SK-N-SH (cell line): ENCODE data around the gene SDK1. TPM values are rescaled to one million over a fixed set of nuclear protein-coding genes. Genes with fewer than 3 reads are reported as not detected.

Experiments used
- CTCF ChIA-PET: fragments of 300-600, 350-600 bp; formaldehyde crosslinking; extraction: SDS; loops from one replicate; lab custom pipeline; 2021; lab: Yijun Ruan, JAX
- POLR2A ChIA-PET: fragments of 350-600 bp; sonication (Branson Sonifier 250); formaldehyde crosslinking; extraction: SDS; loops from one replicate; lab custom pipeline; 2020; ENCODE audit warnings: antibody characterized with exemption, inconsistent platforms; lab: Yijun Ruan, JAX
- DNase-seq: peaks from one replicate; pipeline ENCODE4 v3.0.0; 2012
- H2AFZ ChIP-seq: fragments of 200-600 bp; sonication (generic); 2 replicates; pipeline ENCODE4 v1.8.1; 2016; ENCODE audit warnings: antibody characterized with exemption, mild to moderate bottlenecking, low read depth
- H3F3A ChIP-seq: fragments of 200-600 bp; sonication (generic); replicated peaks from 2 replicates; pipeline ENCODE3; 2016; ENCODE audit warnings: antibody characterized with exemption, mild to moderate bottlenecking; ENCODE audit not compliant: insufficient read depth
- H3K27ac ChIP-seq, 2 experiments: fragments of 200-500 bp in 1 of 2; fragments of 200-600 bp in 1 of 2; sonication (Bioruptor generic) in 1 of 2; sonication (generic), shearing (Covaris generic) in 1 of 2; 2 replicates each; pipeline versions ENCODE4 v1.5.1 to v1.6.1; 2014 to 2016; ENCODE audit warnings: low read depth in 2 of 2, inconsistent platforms in 1 of 2, low read length in 1 of 2, mild to moderate bottlenecking in 1 of 2, mixed read lengths in 1 of 2
- H3K27me3 ChIP-seq: fragments of 200-600 bp; sonication (generic), shearing (Covaris generic); 2 replicates; pipeline ENCODE4 v1.6.1; 2016; ENCODE audit warnings: mixed run types; ENCODE audit not compliant: insufficient read depth
- H3K36me3 ChIP-seq, 2 experiments: fragments of 200-500 bp in 1 of 2; fragments of 200-600 bp in 1 of 2; sonication (Bioruptor generic) in 1 of 2; sonication (generic) in 1 of 2; replicated peaks in 1 of 2; 2 replicates each; pipeline versions ENCODE3 to v1.5.1; 2014 to 2016; ENCODE audit warnings: low read length in 1 of 2, mild to moderate bottlenecking in 1 of 2; ENCODE audit not compliant: insufficient read depth in 2 of 2, control insufficient read depth in 1 of 2
- H3K4me1 ChIP-seq, 2 experiments: fragments of 200-500 bp in 1 of 2; fragments of 200-600 bp in 1 of 2; sonication (Bioruptor generic) in 1 of 2; sonication (generic), shearing (Covaris generic) in 1 of 2; 2 replicates each; pipeline versions ENCODE4 v1.5.1 to v1.6.1; 2014 to 2016; ENCODE audit warnings: low read depth in 1 of 2, low read length in 1 of 2, mixed run types in 1 of 2; ENCODE audit not compliant: insufficient read depth in 2 of 2, control insufficient read depth in 1 of 2
- H3K4me2 ChIP-seq: fragments of 200-600 bp; sonication (generic), shearing (Covaris generic); 2 replicates; pipeline ENCODE4 v1.6.1; 2017; ENCODE audit warnings: mixed run types
- H3K4me3 ChIP-seq, 2 experiments: fragments of 200-500 bp in 1 of 2; fragments of 200-600 bp in 1 of 2; sonication (Bioruptor generic) in 1 of 2; sonication (generic), shearing (Covaris generic) in 1 of 2; 2 replicates each; pipeline versions ENCODE4 v1.5.1 to v1.8.1; 2014 to 2016; ENCODE audit warnings: low read depth in 2 of 2, inconsistent platforms in 1 of 2, low read length in 1 of 2, mild to moderate bottlenecking in 1 of 2, mixed read lengths in 1 of 2, moderate library complexity in 1 of 2
- H3K79me2 ChIP-seq: fragments of 200-600 bp; sonication (generic); 2 replicates; pipeline ENCODE4 v1.8.1; 2017; ENCODE audit warnings: mild to moderate bottlenecking; ENCODE audit not compliant: insufficient read depth
- H3K9ac ChIP-seq: fragments of 200-600 bp; sonication (generic); 2 replicates; pipeline ENCODE4 v1.6.1; 2017; ENCODE audit warnings: mixed run types
- H3K9me2 ChIP-seq: fragments of 200-600 bp; sonication (generic); 2 replicates; pipeline ENCODE4 v1.6.1; 2017; ENCODE audit warnings: mixed run types
- H3K9me3 ChIP-seq: fragments of 200-600 bp; sonication (generic); 2 replicates; pipeline ENCODE4 v1.6.1; 2017; ENCODE audit warnings: mixed run types, mild to moderate bottlenecking, moderate library complexity
- H4K20me1 ChIP-seq: fragments of 200-600 bp; sonication (generic); 2 replicates; pipeline ENCODE4 v1.6.1; 2017; ENCODE audit warnings: mild to moderate bottlenecking, mixed run types; ENCODE audit not compliant: insufficient read depth
- EP300 ChIP-seq, 2 experiments: IDR thresholded peaks; 2 replicates each; pipeline versions ENCODE4 v1.4.0 to v1.6.1; 2012; ENCODE audit warnings: borderline replicate concordance in 1 of 2, low read depth in 1 of 2, low read length in 1 of 2
- GABPA ChIP-seq: IDR thresholded peaks from 2 replicates; pipeline ENCODE4 v1.4.0; 2012; ENCODE audit warnings: low read depth, mild to moderate bottlenecking
- GATA2 ChIP-seq: sonication (generic); formaldehyde crosslinking; IDR thresholded peaks from 2 replicates; pipeline ENCODE4 v1.5.0; 2020; ENCODE audit warnings: mild to moderate bottlenecking, missing genetic modification reagents
- MEF2A ChIP-seq: IDR thresholded peaks from 2 replicates; pipeline ENCODE4 v1.4.0; 2012; ENCODE audit warnings: low read depth, borderline replicate concordance
- MXI1 ChIP-seq: IDR thresholded peaks from 2 replicates; pipeline ENCODE4 v1.6.1; 2012; ENCODE audit warnings: mild to moderate bottlenecking, low read depth, low read length, improper control_type of control experiment
- NFIC ChIP-seq: IDR thresholded peaks from 2 replicates; pipeline ENCODE4 v1.4.0; 2012; ENCODE audit warnings: borderline replicate concordance
- RCOR1 ChIP-seq: fragments of 150-350 bp; IDR thresholded peaks from 2 replicates; pipeline ENCODE4 v1.6.1; 2017; ENCODE audit warnings: antibody characterized with exemption, low read length
- SIN3A ChIP-seq: IDR thresholded peaks from 2 replicates; pipeline ENCODE4 v1.6.1; 2012; ENCODE audit warnings: low read depth, mild to moderate bottlenecking, low read length, moderate library complexity, borderline replicate concordance
- WGBS: methylation state at CpG from one replicate; pipeline ENCODE4 v1.1.6; 2017; ENCODE audit warnings: low lambda C conversion rate; 5-methylcytosine and 5-hydroxymethylcytosine counted together
- polyA plus RNA-seq, 3 experiments: library from polyadenylated mRNA; depleted of rRNA; stranded (reverse); fragments of >200 nt; gene quantifications; 2 replicates each; pipeline ENCODE4 v1.2.3, GENCODE V29; 2012
- TF ChIP-seq, protein P1 (sequence below): IDR thresholded peaks from 2 replicates; pipeline ENCODE4 v1.4.0; 2012; ENCODE audit warnings: low read depth, borderline replicate concordance
- TF ChIP-seq, protein P2 (sequence below): fragments of 150-350 bp; IDR thresholded peaks from 2 replicates; pipeline ENCODE4 v1.6.1; 2016; ENCODE audit warnings: mild to moderate bottlenecking, low read depth, low read length
- TF ChIP-seq, protein P3 (sequence below): fragments of 150-350 bp; IDR thresholded peaks from 2 replicates; pipeline ENCODE4 v1.6.1; 2017; ENCODE audit warnings: antibody characterized with exemption, low read length, low read depth, borderline replicate concordance
- TF ChIP-seq, protein P4 (sequence below): IDR thresholded peaks from 2 replicates; pipeline ENCODE4 v1.6.1; 2012; ENCODE audit warnings: mild to moderate bottlenecking, low read depth, low read length, moderate library complexity

SDK1 gene
- polyA plus RNA-seq, 1 of the 3 experiments (the other 2 are of a cell fraction): 1.2 TPM

DNA sequence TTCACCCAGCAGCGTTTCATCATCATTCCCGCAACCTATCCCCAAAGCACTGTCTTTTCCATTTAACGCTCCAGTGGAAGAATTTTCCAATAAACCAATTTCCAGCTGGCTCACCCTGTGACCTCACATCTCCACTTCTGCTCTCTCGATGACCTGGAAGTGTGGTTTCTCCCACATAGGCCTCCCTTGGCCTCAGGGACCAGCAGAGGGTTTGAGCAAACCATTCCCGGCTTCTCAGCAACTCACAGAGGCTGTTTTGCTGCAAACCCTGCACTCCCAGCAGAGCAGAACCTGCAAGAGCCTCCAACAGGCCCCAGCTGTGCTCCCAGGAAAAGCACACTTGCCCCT lies 858.1 kb downstream of the SDK1 start:
- ChIA-PET CTCF (interaction anchor here (1.0 to 1.7 kb wide), 3 partner anchors 10 to 15 kb away, joined by 4 to 7 read pairs (median 4); no protein-coding TSS in a partner anchor), POLR2A (interaction anchor here (1.4 kb wide), 1 partner anchor 15 kb away, joined by 4 read pairs; no protein-coding TSS in a partner anchor)
- H3F3A ChIP-seq: no peaks in the 10 kb centered on the region
- no peaks in the 10 kb centered on the region for H3K36me3 ChIP-seq
- no peaks in the 10 kb centered on the region for H3K9me2 ChIP-seq
- no peaks in the 10 kb centered on the region for H3K79me2 ChIP-seq
- no peaks in the 10 kb centered on the region for H3K27me3 ChIP-seq
- H4K20me1 ChIP-seq: no peaks in the 10 kb centered on the region
- no peak overlapping the region for H2AFZ ChIP-seq
- WGBS: 71% methylated on average over 5 of the region's 5 CpGs
- H3K4me2 ChIP-seq: no peak overlapping the region
- H3K9ac ChIP-seq: no peak overlapping the region
- no peak overlapping the region for H3K4me3 ChIP-seq
- DNase-seq: no peak
- H3K27ac ChIP-seq: no peak overlapping the region
- peaks cover 0 to 39% of the 10 kb centered on the region in 2 experiments; a peak in 1 of 4 replicates for H3K4me1 ChIP-seq
- TF ChIP-seq EP300 (IDR thresholded peaks at IDR 0.05; ENCODE audit: borderline replicate concordance in 1 of 2, low read depth in 1 of 2, low read length in 1 of 2) (no peak), NFIC (no peak), SIN3A (no peak), MEF2A (no peak), GABPA (no peak), GATA2 (no peak), MXI1 (no peak), RCOR1 (no peak)
- TF ChIP-seq, protein P1, sequence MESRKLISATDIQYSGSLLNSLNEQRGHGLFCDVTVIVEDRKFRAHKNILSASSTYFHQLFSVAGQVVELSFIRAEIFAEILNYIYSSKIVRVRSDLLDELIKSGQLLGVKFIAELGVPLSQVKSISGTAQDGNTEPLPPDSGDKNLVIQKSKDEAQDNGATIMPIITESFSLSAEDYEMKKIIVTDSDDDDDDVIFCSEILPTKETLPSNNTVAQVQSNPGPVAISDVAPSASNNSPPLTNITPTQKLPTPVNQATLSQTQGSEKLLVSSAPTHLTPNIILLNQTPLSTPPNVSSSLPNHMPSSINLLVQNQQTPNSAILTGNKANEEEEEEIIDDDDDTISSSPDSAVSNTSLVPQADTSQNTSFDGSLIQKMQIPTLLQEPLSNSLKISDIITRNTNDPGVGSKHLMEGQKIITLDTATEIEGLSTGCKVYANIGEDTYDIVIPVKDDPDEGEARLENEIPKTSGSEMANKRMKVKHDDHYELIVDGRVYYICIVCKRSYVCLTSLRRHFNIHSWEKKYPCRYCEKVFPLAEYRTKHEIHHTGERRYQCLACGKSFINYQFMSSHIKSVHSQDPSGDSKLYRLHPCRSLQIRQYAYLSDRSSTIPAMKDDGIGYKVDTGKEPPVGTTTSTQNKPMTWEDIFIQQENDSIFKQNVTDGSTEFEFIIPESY: no peak
- TF ChIP-seq, protein P2, sequence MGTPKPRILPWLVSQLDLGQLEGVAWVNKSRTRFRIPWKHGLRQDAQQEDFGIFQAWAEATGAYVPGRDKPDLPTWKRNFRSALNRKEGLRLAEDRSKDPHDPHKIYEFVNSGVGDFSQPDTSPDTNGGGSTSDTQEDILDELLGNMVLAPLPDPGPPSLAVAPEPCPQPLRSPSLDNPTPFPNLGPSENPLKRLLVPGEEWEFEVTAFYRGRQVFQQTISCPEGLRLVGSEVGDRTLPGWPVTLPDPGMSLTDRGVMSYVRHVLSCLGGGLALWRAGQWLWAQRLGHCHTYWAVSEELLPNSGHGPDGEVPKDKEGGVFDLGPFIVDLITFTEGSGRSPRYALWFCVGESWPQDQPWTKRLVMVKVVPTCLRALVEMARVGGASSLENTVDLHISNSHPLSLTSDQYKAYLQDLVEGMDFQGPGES: no peak
- TF ChIP-seq, protein P3, sequence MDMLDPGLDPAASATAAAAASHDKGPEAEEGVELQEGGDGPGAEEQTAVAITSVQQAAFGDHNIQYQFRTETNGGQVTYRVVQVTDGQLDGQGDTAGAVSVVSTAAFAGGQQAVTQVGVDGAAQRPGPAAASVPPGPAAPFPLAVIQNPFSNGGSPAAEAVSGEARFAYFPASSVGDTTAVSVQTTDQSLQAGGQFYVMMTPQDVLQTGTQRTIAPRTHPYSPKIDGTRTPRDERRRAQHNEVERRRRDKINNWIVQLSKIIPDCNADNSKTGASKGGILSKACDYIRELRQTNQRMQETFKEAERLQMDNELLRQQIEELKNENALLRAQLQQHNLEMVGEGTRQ: no peak
- TF ChIP-seq, protein P4, sequence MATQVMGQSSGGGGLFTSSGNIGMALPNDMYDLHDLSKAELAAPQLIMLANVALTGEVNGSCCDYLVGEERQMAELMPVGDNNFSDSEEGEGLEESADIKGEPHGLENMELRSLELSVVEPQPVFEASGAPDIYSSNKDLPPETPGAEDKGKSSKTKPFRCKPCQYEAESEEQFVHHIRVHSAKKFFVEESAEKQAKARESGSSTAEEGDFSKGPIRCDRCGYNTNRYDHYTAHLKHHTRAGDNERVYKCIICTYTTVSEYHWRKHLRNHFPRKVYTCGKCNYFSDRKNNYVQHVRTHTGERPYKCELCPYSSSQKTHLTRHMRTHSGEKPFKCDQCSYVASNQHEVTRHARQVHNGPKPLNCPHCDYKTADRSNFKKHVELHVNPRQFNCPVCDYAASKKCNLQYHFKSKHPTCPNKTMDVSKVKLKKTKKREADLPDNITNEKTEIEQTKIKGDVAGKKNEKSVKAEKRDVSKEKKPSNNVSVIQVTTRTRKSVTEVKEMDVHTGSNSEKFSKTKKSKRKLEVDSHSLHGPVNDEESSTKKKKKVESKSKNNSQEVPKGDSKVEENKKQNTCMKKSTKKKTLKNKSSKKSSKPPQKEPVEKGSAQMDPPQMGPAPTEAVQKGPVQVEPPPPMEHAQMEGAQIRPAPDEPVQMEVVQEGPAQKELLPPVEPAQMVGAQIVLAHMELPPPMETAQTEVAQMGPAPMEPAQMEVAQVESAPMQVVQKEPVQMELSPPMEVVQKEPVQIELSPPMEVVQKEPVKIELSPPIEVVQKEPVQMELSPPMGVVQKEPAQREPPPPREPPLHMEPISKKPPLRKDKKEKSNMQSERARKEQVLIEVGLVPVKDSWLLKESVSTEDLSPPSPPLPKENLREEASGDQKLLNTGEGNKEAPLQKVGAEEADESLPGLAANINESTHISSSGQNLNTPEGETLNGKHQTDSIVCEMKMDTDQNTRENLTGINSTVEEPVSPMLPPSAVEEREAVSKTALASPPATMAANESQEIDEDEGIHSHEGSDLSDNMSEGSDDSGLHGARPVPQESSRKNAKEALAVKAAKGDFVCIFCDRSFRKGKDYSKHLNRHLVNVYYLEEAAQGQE: no peak
- TF ChIP-seq, all 33 proteins: peak for 0
- no peaks in the 10 kb centered on the region for H3K9me3 ChIP-seq
